Measurements from ENCODE around the gene WFDC5. TPM values are rescaled to one million over a fixed set of nuclear protein-coding genes. Genes with fewer than 3 reads are reported as not detected.

The WFDC5 gene
- polyA plus RNA-seq, 2 donors: 4.5 to 6.4 TPM

DNA sequence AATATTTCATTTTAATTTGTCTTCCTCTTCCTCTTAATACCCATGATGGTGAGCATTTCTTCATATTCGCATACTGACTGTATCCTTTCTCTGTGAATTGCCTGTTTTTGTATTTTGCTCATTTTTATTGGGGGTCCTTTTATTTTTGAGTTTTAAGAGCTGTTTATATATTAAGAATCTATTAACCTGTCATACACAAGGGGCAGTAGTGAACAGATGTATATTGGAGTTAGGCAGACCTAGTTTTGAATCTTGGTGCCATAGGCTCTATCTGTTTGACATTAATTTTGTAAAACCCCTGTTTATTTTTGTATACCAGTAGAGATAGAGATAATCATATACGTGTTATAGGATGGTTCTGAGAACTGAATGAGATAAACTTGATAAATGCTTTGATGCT is 3.1 kb upstream of the WFDC5 start:
- WGBS, 2 donors: 79 to 87% methylated on average over 2 of the region's 2 CpGs
- peaks cover 2 to 8% of the 10 kb centered on the region in 2 donors for H3K4me1 ChIP-seq (ENCODE audit: control insufficient read depth in 2 of 2, insufficient read depth in 2 of 2, low read length in 1 of 2)
- no peak overlapping the region for H3K4me3 ChIP-seq (ENCODE audit: low read depth in 1 of 2, low read length in 2 of 2)
- H3K27ac ChIP-seq (ENCODE audit: low read depth in 2 of 2, low read length in 1 of 2): no peak overlapping the region
- H3K27me3 ChIP-seq (ENCODE audit: control insufficient read depth in 1 of 2, insufficient read depth in 2 of 2, low read length in 2 of 2): peaks cover 0 to 2% of the 10 kb centered on the region in 2 donors
- H3K9me3 ChIP-seq (ENCODE audit: control insufficient read depth in 2 of 2, insufficient read depth in 1 of 2, low read depth in 1 of 2, low read length in 1 of 2): no peaks in the 10 kb centered on the region
- no peaks in the 10 kb centered on the region for H3K36me3 ChIP-seq (ENCODE audit: control insufficient read depth in 2 of 2, insufficient read depth in 2 of 2, low read length in 1 of 2)

- H3K27ac ChIP-seq (ENCODE audit: low read depth in 2 of 2, low read length in 1 of 2): no peak overlapping the region
- 62 to 73% methylated on average over 4 of the region's 4 CpGs for WGBS, 2 donors
- H3K9me3 ChIP-seq (ENCODE audit: control insufficient read depth in 2 of 2, insufficient read depth in 1 of 2, low read depth in 1 of 2, low read length in 1 of 2): no peaks in the 10 kb centered on the region
- H3K36me3 ChIP-seq (ENCODE audit: control insufficient read depth in 2 of 2, insufficient read depth in 2 of 2, low read length in 1 of 2): no peaks in the 10 kb centered on the region
- peaks cover 2 to 8% of the 10 kb centered on the region in 2 donors for H3K4me1 ChIP-seq (ENCODE audit: control insufficient read depth in 2 of 2, insufficient read depth in 2 of 2, low read length in 1 of 2)
- H3K27me3 ChIP-seq (ENCODE audit: control insufficient read depth in 1 of 2, insufficient read depth in 2 of 2, low read length in 2 of 2): peaks cover 0 to 2% of the 10 kb centered on the region in 2 donors
- no peak overlapping the region for H3K4me3 ChIP-seq (ENCODE audit: low read depth in 1 of 2, low read length in 2 of 2)
These were observed 2.6 kb upstream of the WFDC5 start for GRCh38 chr20:45117581-45117980.

DNA sequence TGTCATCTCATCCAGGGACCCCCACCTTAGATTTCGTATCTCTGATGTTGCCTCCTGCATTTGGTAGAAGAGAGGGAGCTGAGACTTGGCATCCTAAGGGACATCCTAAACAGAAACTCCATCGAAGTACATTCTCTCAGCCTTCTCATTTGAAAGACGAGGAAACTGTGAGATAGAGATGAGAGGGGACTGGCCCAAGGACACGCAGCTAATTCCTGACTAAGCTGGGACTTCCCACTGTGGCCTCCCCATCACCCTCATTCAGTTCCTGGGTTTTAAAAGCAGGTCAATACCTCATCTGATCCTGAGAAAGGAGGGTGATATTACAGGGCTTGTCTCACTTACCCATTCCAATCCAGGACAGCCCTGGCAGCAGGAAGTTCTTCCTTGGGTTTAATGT is 855 bp upstream of the WFDC5 start:
- 66 to 67% methylated on average over 4 of the region's 4 CpGs for WGBS, 2 donors

DNA sequence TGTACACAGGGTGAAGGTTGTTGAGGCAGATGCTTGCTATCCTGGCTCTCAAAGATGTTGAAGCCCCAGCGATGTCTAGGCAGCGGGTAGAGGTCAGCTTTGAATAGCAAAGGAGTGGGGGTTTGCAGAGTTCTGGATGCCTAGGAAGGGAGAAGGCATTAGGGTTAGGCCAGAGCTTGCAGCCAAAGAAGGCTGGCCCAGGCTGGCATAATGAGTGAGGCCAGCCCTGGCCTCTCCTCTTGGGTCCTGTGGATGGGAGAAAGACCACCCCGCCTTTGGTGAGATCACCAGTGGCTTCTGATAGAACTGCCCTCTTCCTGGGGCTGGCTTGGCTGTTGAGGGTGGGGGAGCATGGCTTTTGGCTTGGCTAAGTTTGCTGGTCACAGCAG is 406 bp upstream of the WFDC5 start:
- Histone ChIP-seq H3K36me3 (ENCODE audit: control insufficient read depth in 2 of 2, insufficient read depth in 2 of 2, low read length in 1 of 2) (no peaks in the 10 kb centered on the region), H3K27ac (ENCODE audit: low read depth in 2 of 2, low read length in 1 of 2) (peak overlapping the region in 1 of 2 donors; percentile 79), H3K9me3 (ENCODE audit: control insufficient read depth in 2 of 2, insufficient read depth in 1 of 2, low read depth in 1 of 2, low read length in 1 of 2) (no peaks in the 10 kb centered on the region), H3K27me3 (ENCODE audit: control insufficient read depth in 1 of 2, insufficient read depth in 2 of 2, low read length in 2 of 2) (peaks cover 0 to 2% of the 10 kb centered on the region in 2 donors), H3K4me1 (ENCODE audit: control insufficient read depth in 2 of 2, insufficient read depth in 2 of 2, low read length in 1 of 2) (peaks cover 2 to 8% of the 10 kb centered on the region in 2 donors), H3K4me3 (ENCODE audit: low read depth in 1 of 2, low read length in 2 of 2) (no peak overlapping the region)
- WGBS, 2 donors: 66 to 76% methylated on average over 3 of the region's 3 CpGs

More for the DNA sequence above, 855 bp upstream of the WFDC5 start:
- H3K9me3 ChIP-seq (ENCODE audit: control insufficient read depth in 2 of 2, insufficient read depth in 1 of 2, low read depth in 1 of 2, low read length in 1 of 2): no peaks in the 10 kb centered on the region
- H3K36me3 ChIP-seq (ENCODE audit: control insufficient read depth in 2 of 2, insufficient read depth in 2 of 2, low read length in 1 of 2): no peaks in the 10 kb centered on the region
- no peak overlapping the region for H3K27ac ChIP-seq (ENCODE audit: low read depth in 2 of 2, low read length in 1 of 2)
- H3K4me3 ChIP-seq (ENCODE audit: low read depth in 1 of 2, low read length in 2 of 2): no peak overlapping the region
- H3K27me3 ChIP-seq (ENCODE audit: control insufficient read depth in 1 of 2, insufficient read depth in 2 of 2, low read length in 2 of 2): peaks cover 0 to 2% of the 10 kb centered on the region in 2 donors
- H3K4me1 ChIP-seq (ENCODE audit: control insufficient read depth in 2 of 2, insufficient read depth in 2 of 2, low read length in 1 of 2): peaks cover 2 to 8% of the 10 kb centered on the region in 2 donors

GRCh38 chr20:45113865-45114264 is 1.1 kb downstream of the WFDC5 start:
- Histone ChIP-seq H3K9me3 (ENCODE audit: control insufficient read depth in 2 of 2, insufficient read depth in 1 of 2, low read depth in 1 of 2, low read length in 1 of 2) (no peaks in the 10 kb centered on the region), H3K27me3 (ENCODE audit: control insufficient read depth in 1 of 2, insufficient read depth in 2 of 2, low read length in 2 of 2) (peaks cover 0 to 2% of the 10 kb centered on the region in 2 donors), H3K27ac (ENCODE audit: low read depth in 2 of 2, low read length in 1 of 2) (peak overlapping the region in 1 of 2 donors; percentile 53)

GRCh38 chr20:45112754-45113153 is 2.2 kb downstream of the WFDC5 start:
- no peaks in the 10 kb centered on the region for H3K36me3 ChIP-seq (ENCODE audit: control insufficient read depth in 2 of 2, insufficient read depth in 2 of 2, low read length in 1 of 2)
- H3K9me3 ChIP-seq (ENCODE audit: control insufficient read depth in 2 of 2, insufficient read depth in 1 of 2, low read depth in 1 of 2, low read length in 1 of 2): no peaks in the 10 kb centered on the region
- H3K27ac ChIP-seq (ENCODE audit: low read depth in 2 of 2, low read length in 1 of 2): no peak overlapping the region
- peaks cover 0 to 2% of the 10 kb centered on the region in 2 donors for H3K27me3 ChIP-seq (ENCODE audit: control insufficient read depth in 1 of 2, insufficient read depth in 2 of 2, low read length in 2 of 2)
- peaks cover 2 to 8% of the 10 kb centered on the region in 2 donors for H3K4me1 ChIP-seq (ENCODE audit: control insufficient read depth in 2 of 2, insufficient read depth in 2 of 2, low read length in 1 of 2)
- H3K4me3 ChIP-seq (ENCODE audit: low read depth in 1 of 2, low read length in 2 of 2): no peak overlapping the region

More at GRCh38 chr20:45113865-45114264, 1.1 kb downstream of the WFDC5 start:
- 89 to 94% methylated on average over 3 of the region's 3 CpGs for WGBS, 2 donors
- Histone ChIP-seq H3K4me3 (ENCODE audit: low read depth in 1 of 2, low read length in 2 of 2) (no peak overlapping the region), H3K4me1 (ENCODE audit: control insufficient read depth in 2 of 2, insufficient read depth in 2 of 2, low read length in 1 of 2) (peaks cover 2 to 8% of the 10 kb centered on the region in 2 donors), H3K36me3 (ENCODE audit: control insufficient read depth in 2 of 2, insufficient read depth in 2 of 2, low read length in 1 of 2) (no peaks in the 10 kb centered on the region)

- Histone ChIP-seq H3K4me3 (ENCODE audit: low read depth in 1 of 2, low read length in 2 of 2) (no peak overlapping the region), H3K27ac (ENCODE audit: low read depth in 2 of 2, low read length in 1 of 2) (no peak overlapping the region), H3K4me1 (ENCODE audit: control insufficient read depth in 2 of 2, insufficient read depth in 2 of 2, low read length in 1 of 2) (peaks cover 2 to 8% of the 10 kb centered on the region in 2 donors), H3K36me3 (ENCODE audit: control insufficient read depth in 2 of 2, insufficient read depth in 2 of 2, low read length in 1 of 2) (no peaks in the 10 kb centered on the region), H3K9me3 (ENCODE audit: control insufficient read depth in 2 of 2, insufficient read depth in 1 of 2, low read depth in 1 of 2, low read length in 1 of 2) (no peaks in the 10 kb centered on the region), H3K27me3 (ENCODE audit: control insufficient read depth in 1 of 2, insufficient read depth in 2 of 2, low read length in 2 of 2) (peaks cover 0 to 2% of the 10 kb centered on the region in 2 donors)
- WGBS, 2 donors: 62 to 63% methylated on average over 17 of the region's 17 CpGs
These were observed 3.0 kb downstream of the WFDC5 start for GRCh38 chr20:45111799-45112471.

GRCh38 chr20:45111285-45111684 is 3.7 kb downstream of the WFDC5 start:
- peaks cover 0 to 2% of the 10 kb centered on the region in 2 donors for H3K27me3 ChIP-seq (ENCODE audit: control insufficient read depth in 1 of 2, insufficient read depth in 2 of 2, low read length in 2 of 2)
- H3K4me3 ChIP-seq (ENCODE audit: low read depth in 1 of 2, low read length in 2 of 2): no peak overlapping the region
- H3K36me3 ChIP-seq (ENCODE audit: control insufficient read depth in 2 of 2, insufficient read depth in 2 of 2, low read length in 1 of 2): no peaks in the 10 kb centered on the region
- H3K27ac ChIP-seq (ENCODE audit: low read depth in 2 of 2, low read length in 1 of 2): no peak overlapping the region
- WGBS, 2 donors: 78 to 80% methylated on average over 11 of the region's 11 CpGs
- peaks cover 2 to 8% of the 10 kb centered on the region in 2 donors for H3K4me1 ChIP-seq (ENCODE audit: control insufficient read depth in 2 of 2, insufficient read depth in 2 of 2, low read length in 1 of 2)
- H3K9me3 ChIP-seq (ENCODE audit: control insufficient read depth in 2 of 2, insufficient read depth in 1 of 2, low read depth in 1 of 2, low read length in 1 of 2): no peaks in the 10 kb centered on the region

- Histone ChIP-seq H3K4me3 (ENCODE audit: low read depth in 1 of 2, low read length in 2 of 2) (no peak overlapping the region), H3K4me1 (ENCODE audit: control insufficient read depth in 2 of 2, insufficient read depth in 2 of 2, low read length in 1 of 2) (peaks cover 2 to 8% of the 10 kb centered on the region in 2 donors), H3K27ac (ENCODE audit: low read depth in 2 of 2, low read length in 1 of 2) (no peak overlapping the region), H3K9me3 (ENCODE audit: control insufficient read depth in 2 of 2, insufficient read depth in 1 of 2, low read depth in 1 of 2, low read length in 1 of 2) (no peaks in the 10 kb centered on the region), H3K27me3 (ENCODE audit: control insufficient read depth in 1 of 2, insufficient read depth in 2 of 2, low read length in 2 of 2) (peaks cover 0 to 2% of the 10 kb centered on the region in 2 donors), H3K36me3 (ENCODE audit: control insufficient read depth in 2 of 2, insufficient read depth in 2 of 2, low read length in 1 of 2) (no peaks in the 10 kb centered on the region)
- 88 to 94% methylated on average over 11 of the region's 11 CpGs for WGBS, 2 donors
These were observed 4.7 kb downstream of the WFDC5 start for GRCh38 chr20:45110301-45110700.

- 81 to 86% methylated on average over 8 of the region's 8 CpGs for WGBS, 2 donors
- peaks cover 0 to 2% of the 10 kb centered on the region in 2 donors for H3K27me3 ChIP-seq (ENCODE audit: control insufficient read depth in 1 of 2, insufficient read depth in 2 of 2, low read length in 2 of 2)
- H3K9me3 ChIP-seq (ENCODE audit: control insufficient read depth in 2 of 2, insufficient read depth in 1 of 2, low read depth in 1 of 2, low read length in 1 of 2): no peaks in the 10 kb centered on the region
- peaks cover 2 to 6% of the 10 kb centered on the region in 2 donors for H3K4me1 ChIP-seq (ENCODE audit: control insufficient read depth in 2 of 2, insufficient read depth in 2 of 2, low read length in 1 of 2)
- H3K4me3 ChIP-seq (ENCODE audit: low read depth in 1 of 2, low read length in 2 of 2): no peak overlapping the region
- H3K36me3 ChIP-seq (ENCODE audit: control insufficient read depth in 2 of 2, insufficient read depth in 2 of 2, low read length in 1 of 2): no peaks in the 10 kb centered on the region
- H3K27ac ChIP-seq (ENCODE audit: low read depth in 2 of 2, low read length in 1 of 2): no peak overlapping the region
These were observed 5.3 kb downstream of the WFDC5 start for GRCh38 chr20:45109634-45110033.
